ENCODE data around the gene B3GALT2. TPM values are rescaled to one million over a fixed set of nuclear protein-coding genes. Genes with fewer than 3 reads are reported as not detected.

B3GALT2 gene
- total and polyA plus RNA-seq, 2 of the 8 experiments (the other 6 are each of a cell fraction or from before 2014, with no cell fraction given), result not detected

- no peak overlapping the region for H3K4ac ChIP-seq (replicated peaks; ENCODE audit: insufficient read length, low read depth, low read length)
- CTCF ChIA-PET (ENCODE audit: partially characterized antibody), result no interaction called here
- no peak overlapping the region for H2BK5ac ChIP-seq (ENCODE audit: low read depth, low read length)
- no peak overlapping the region for H2BK12ac ChIP-seq (ENCODE audit: low read depth, low read length)
- H3K9me3 ChIP-seq (ENCODE audit: insufficient read depth in 2 of 2, low read depth in 1 of 2, low read length in 1 of 2), result no peaks in the 10 kb centered on the region
- 92% methylated on average over 3 of the region's 3 CpGs; no CpG with 5 or more reads in 1 of the 2 experiments for WGBS, 2 experiments (ENCODE audit: extremely low coverage in 1 of 2, insufficient coverage in 1 of 2, insufficient read length in 1 of 2, insufficient replicate concordance in 2 of 2, low coverage in 1 of 2, low lambda C conversion rate in 2 of 2, missing lambda C conversion rate in 1 of 2)
- no peaks in the 10 kb centered on the region for H3K4me1 ChIP-seq (replicated peaks in 1 of 4; ENCODE audit: control insufficient read depth in 3 of 4, insufficient read depth in 4 of 4, low read length in 3 of 4)
- no peak overlapping the region for H4K91ac ChIP-seq (replicated peaks; ENCODE audit: insufficient read length, low read length)
- H4K20me1 ChIP-seq (replicated peaks in 1 of 2; ENCODE audit: control insufficient read depth in 1 of 2, insufficient read depth in 2 of 2, low read length in 2 of 2), result peaks cover 0 to 2% of the 10 kb centered on the region in 2 experiments
- no peak overlapping the region for H4K5ac ChIP-seq (ENCODE audit: insufficient read length, low read depth, low read length)
- no peak overlapping the region for H3K9ac ChIP-seq (replicated peaks in 1 of 4; ENCODE audit: extremely low read depth in 1 of 4, low read depth in 3 of 4, low read length in 3 of 4)
- no peaks in the 10 kb centered on the region for H3K23me2 ChIP-seq (ENCODE audit: low read depth, low read length)
- H3K4me2 ChIP-seq (ENCODE audit: insufficient read depth in 1 of 2, low read depth in 2 of 2, low read length in 2 of 2), result no peak overlapping the region
- POLR2A ChIA-PET (ENCODE audit: partially characterized antibody), result no interaction called here
- no peak overlapping the region for H3K14ac ChIP-seq (ENCODE audit: insufficient read length)
- no peaks in the 10 kb centered on the region for H3K79me1 ChIP-seq (ENCODE audit: low read depth, low read length)
- FAIRE-seq (no peak), DNase-seq (ENCODE audit: low read depth in 1 of 2, low spot score in 2 of 2) (no peak)
- no peak overlapping the region for H3K23ac ChIP-seq (ENCODE audit: insufficient read length)
- H2BK120ac ChIP-seq (replicated peaks; ENCODE audit: low read depth, low read length), result no peak overlapping the region
- peaks cover 0 to 7% (median 0%) of the 10 kb centered on the region in 4 experiments; a peak in 1 of 8 replicates for H3K36me3 ChIP-seq (ENCODE audit: control insufficient read depth in 2 of 4, insufficient read depth in 4 of 4, low read length in 3 of 4)
- no peak overlapping the region for H3K27ac ChIP-seq (ENCODE audit: low read depth, low read length)
- H3K18ac ChIP-seq (ENCODE audit: extremely low read depth, low read length), result no peak overlapping the region
- H4K8ac ChIP-seq (ENCODE audit: extremely low read depth, insufficient read depth, low read length), result no peak overlapping the region
- H3K4me3 ChIP-seq (ENCODE audit: extremely low read depth in 1 of 4, insufficient read depth in 2 of 4, low read depth in 3 of 4, low read length in 4 of 4), result no peak overlapping the region
- H3K79me2 ChIP-seq (ENCODE audit: control insufficient read depth in 1 of 2, insufficient read depth in 2 of 2, low read length in 2 of 2), result peaks cover 0 to 16% of the 10 kb centered on the region in 2 experiments; a peak in 2 of 4 replicates
- H3K27me3 ChIP-seq (replicated peaks in 1 of 4; ENCODE audit: control insufficient read depth in 3 of 4, extremely low read depth in 1 of 4, insufficient read depth in 3 of 4, low read length in 3 of 4), result no peaks in the 10 kb centered on the region
- no peak overlapping the region for H2AK5ac ChIP-seq (ENCODE audit: low read depth, low read length)
- no peak overlapping the region for H2BK15ac ChIP-seq (ENCODE audit: low read length)
- no peak overlapping the region for H3K56ac ChIP-seq (replicated peaks; ENCODE audit: insufficient read length, low read depth, low read length)
- no peak overlapping the region for H2AFZ ChIP-seq (ENCODE audit: low read length)
- no peak overlapping the region for H2BK20ac ChIP-seq (ENCODE audit: low read length)
- TF ChIP-seq CBX5 (IDR thresholded peaks at IDR 0.05; ENCODE audit: low read depth, low read length), result no peak
- no peak for TF ChIP-seq TBP (IDR thresholded peaks at IDR 0.05; ENCODE audit: low read depth, low read length)
- no peak for TF ChIP-seq BCL11A (IDR thresholded peaks at IDR 0.05; ENCODE audit: low read depth in 2 of 2, low read length in 2 of 2)
- no peak for TF ChIP-seq TAF7 (optimal IDR thresholded peaks at IDR 0.05; ENCODE audit: borderline replicate concordance, low read depth, low read length)
- TF ChIP-seq HDAC6 (IDR thresholded peaks at IDR 0.05; ENCODE audit: low read depth, low read length), result no peak
- no peak for TF ChIP-seq NANOG (IDR thresholded peaks at IDR 0.05; ENCODE audit: insufficient read depth, low read depth, low read length, poor library complexity, severe bottlenecking)
- TF ChIP-seq JUND (IDR thresholded peaks at IDR 0.05; ENCODE audit: low read length), result no peak
- TF ChIP-seq SRF (IDR thresholded peaks at IDR 0.05; ENCODE audit: low read depth, low read length), result no peak
- TF ChIP-seq SP2 (IDR thresholded peaks at IDR 0.05; ENCODE audit: low read length), result no peak
- no peak for TF ChIP-seq POLR2AphosphoS5 (IDR thresholded peaks at IDR 0.05; ENCODE audit: low read depth, low read length)
- no peak for TF ChIP-seq CHD2 (IDR thresholded peaks at IDR 0.05; ENCODE audit: low read length)
- TF ChIP-seq CEBPB (IDR thresholded peaks at IDR 0.05; ENCODE audit: low read depth, low read length), result no peak
- no peak for TF ChIP-seq SP1 (IDR thresholded peaks at IDR 0.05; ENCODE audit: low read depth, low read length)
- no peak for TF ChIP-seq FOSL1 (IDR thresholded peaks at IDR 0.05; ENCODE audit: insufficient read depth, low read depth, low read length)
- no peak for TF ChIP-seq SIX5 (IDR thresholded peaks at IDR 0.05; ENCODE audit: low read depth, low read length)
- TF ChIP-seq E2F6 (IDR thresholded peaks at IDR 0.05), result no peak
Observed at GRCh38 chr1:193229136-193229535, 42.7 kb upstream of the B3GALT2 start.
